Measurements from ENCODE around the gene ADA.
A peak's percentile ranks its signal among the peaks of the same experiment; 100 is the strongest.

Gene ADA

DNA sequence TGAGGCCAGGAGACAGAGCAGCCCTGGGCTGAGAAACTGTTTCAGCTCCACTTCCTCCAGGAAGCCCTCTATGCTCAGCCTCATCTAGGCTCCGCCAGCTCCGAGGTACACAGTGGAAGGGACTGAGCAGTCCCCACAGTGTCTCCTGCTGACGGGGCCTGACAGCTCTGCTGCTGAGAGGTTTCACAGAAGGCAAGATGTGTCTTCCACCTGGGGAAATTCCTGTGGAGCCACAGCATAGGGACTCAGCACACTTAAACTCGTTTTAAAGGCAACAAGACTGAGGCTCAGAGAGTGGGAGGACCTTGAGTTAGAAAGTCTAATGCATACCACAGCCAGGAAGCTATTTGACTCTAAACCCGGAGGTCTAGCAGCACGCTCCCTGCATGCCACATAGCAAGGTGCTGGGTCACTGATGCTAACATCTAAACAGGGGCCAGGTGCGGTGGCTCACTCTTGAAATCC is 6.8 kb downstream of the ADA start:
- no peak for DNase-seq (ENCODE audit: low spot score)

DNA sequence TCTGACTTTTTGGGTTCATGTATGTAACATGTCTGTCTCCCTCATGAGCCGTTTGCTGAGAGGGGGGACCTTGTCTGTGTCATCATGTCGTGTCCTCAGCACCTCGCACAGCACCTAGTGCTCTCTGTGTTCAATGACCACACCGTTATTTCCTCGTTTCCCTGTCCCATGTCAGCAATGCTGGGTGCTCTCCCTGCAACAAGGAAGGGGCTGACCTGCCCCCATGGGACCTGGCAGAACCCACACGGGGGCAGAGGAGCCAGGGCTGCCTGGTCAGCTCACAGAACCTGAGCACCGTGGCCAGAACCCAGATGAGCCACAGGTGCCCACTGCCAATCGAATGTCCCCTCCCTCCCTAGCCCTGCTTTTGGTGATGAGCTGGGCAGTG is 7.3 kb downstream of the ADA start:
- no peak for DNase-seq (ENCODE audit: low spot score)

DNA sequence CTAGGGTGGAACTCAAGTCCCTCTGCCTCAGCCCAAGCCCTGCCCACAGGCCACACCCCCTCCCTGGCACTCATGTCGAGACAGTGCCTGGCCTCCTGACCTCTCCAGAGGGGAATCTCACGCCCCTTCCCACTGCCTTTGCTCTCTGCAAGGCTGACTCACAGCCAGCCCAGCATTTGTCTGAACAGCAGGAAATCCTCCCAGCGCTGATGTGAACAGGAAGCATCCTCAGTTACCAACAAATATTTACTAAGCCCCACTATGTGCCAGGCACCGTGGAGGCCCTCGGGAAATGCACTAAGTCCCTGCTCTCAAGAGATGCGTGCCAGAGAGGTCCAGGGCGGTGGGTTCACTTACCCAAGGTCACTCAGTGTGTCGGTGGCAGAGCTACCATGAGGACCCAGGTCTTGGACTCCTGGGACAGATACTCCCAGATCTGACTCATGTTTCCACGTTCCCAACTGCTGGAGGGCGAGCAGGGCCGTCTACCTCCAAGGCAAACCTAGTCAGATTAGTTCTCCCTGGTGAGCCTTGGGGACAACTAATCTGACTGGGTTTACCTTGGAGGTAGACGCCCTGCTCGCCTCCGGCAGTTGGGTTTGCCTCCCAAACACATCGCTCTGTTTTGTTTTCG is 7.8 kb downstream of the ADA start:
- no peak for DNase-seq (ENCODE audit: low spot score)

DNA sequence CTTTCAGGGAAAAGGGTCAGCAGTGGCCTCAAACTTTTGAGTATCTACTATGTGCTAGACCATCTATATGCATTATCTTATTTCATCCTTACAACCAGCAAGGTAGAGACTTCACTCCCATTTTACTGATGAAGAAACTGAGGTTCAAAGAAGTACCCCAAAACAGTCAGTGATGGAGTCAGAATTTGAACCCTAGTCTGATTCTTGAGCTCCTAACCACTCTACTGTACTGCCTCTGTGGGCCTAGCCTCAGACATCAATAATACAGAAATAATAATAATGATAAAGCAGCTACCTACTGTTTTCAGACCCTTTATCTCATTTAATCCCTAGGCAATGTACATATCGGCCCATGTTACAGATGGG is 8.4 kb downstream of the ADA start:
- no peak for DNase-seq (ENCODE audit: low spot score)

DNA sequence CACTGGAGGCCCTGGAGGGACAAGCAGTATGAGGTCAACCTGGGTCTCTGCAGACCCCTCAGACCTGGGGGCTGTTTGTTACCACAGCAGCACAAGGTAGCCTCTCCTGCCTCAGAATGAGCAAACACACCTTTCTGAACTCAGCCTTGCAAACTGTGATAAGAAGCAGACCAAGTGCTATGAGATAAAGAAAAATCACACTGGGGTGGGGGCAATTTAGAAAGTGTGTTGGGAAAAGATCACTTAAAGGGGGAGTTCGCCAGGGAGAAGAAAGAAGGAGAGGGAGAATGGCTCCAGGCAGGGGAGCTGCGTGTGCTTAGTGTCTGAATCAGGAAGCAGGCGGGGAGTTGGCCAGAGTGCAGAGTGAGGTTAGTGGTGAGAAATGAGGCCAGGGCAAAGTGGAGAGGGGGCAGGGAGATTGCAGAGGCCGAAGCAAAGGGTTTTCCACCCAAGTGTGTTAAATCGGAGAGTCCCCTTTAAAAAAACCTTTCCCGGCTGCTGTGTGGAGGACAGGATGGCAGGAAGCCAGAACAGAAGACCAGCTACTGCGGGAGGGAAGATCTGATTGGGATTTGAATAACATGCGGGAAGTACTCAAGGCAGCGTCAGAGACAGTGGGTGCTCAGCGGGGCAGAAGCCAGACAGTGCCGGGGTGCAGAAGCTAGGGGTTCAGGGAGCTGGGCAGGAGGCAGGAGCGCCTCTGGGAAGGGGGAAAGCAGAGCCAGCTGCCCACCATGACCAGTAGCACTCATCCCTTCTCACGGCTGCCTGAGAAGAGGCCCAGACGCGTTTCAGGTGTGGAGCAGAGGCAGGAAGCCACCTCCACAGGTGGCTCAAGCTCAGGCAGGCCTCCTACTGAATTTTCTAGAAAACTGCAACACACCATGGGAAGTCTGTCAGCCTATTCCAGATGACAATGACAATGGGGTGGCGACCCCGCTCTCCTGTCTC is 9.0 kb downstream of the ADA start:
- peak; percentile 73 for DNase-seq (ENCODE audit: low spot score)

DNA sequence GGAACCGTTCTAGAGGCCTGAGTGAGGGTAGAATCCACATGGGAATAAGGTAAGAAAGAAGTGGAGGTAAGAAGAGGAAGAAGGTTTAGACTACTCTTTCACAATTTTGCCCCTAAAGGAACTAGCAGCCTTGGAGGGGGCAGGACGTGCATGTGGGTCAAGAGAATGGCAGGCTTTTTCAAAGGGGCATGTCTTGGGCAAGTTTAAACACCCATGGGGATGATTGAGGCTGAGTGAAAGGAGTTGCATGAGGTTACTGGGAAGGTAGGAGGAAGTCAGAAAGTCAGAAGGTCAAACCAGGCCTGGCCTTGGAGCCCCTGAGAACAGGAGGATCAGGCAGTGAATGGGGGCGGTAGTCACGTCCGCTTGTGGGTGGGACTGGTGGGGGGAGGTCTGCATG is 10.2 kb downstream of the ADA start:
- DNase-seq (ENCODE audit: low spot score) = no peak

DNA sequence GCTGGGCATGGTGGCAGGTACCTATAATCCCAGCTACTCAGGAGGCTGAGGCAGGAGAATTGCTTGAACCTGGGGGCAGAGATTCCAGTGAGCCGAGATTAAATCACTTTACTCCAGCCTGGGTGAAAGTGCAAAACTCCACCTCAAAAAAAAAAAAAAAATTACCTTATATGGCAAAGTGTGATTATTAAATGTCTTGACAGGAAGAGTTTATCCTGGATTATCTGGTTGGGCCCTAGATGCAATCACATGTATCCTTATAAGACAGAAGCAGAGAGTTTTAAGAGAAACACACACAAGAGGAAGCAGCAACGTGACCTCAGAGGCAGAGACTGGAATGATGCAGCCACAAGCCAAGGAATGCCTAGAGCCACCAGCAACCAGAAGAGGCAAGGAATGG is 11.0 kb downstream of the ADA start:
- no peak for DNase-seq (ENCODE audit: low spot score)

DNA sequence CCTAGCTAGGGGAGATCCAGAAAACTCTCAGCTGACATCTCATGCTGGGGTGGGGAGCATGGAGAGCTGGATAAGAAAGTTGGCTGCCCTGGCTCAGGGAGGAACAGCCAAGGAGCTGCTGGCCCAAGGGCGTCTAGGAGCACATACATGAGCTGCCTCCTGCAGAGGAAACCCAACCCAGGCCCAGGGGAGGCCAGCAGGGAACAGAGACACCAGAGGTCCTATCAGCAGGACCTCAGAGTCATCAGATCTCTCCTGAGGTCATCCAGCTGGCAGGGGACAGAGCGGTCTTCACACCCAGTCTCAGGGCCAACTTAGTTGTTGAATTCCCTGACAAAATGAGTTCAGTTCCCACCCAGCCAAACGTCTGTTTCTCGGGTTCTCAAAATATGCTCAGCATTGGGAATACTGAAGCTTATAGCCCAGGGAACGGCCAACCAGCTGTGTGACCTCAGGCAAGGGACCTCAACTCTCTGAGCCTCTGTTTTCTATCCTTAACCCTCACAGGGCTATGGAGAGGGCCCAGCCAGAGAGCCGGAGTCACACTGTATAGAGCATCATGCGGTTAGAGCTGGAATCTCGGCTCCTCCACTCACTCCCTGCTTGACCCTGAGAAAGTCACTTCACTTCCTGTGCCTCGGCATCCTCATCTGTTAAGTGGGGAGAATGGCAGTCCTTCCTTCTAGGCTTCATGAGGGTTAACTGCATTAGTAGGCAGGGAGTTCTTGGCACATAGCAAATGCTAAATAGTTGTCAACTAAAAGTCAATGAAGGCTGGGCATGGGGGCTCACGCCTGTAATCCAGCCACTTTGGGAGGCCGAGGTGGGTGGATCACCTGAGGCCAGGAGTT is 13.8 kb downstream of the ADA start:
- DNase-seq (ENCODE audit: low spot score) = no peak

DNA sequence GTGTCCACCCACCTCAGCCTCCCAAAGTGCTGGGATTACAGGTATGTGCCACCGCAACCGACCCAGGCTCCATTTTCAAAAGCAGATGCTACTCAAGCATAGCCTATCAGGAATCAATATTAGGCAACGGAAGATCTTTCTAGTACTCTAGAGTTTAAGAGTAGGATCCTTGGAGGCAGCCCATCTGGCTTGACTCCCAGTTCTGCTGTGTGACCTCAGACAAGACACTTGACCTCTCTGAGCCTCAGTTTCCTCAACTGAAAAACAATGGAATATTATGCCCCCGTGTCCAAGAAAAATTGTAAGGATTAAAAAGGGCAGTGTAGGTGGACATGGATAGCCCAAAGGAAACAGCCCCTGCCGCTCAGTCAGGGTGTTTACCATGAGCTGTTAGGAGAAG is 14.5 kb downstream of the ADA start:
- DNase-seq (ENCODE audit: low spot score) = no peak

DNA sequence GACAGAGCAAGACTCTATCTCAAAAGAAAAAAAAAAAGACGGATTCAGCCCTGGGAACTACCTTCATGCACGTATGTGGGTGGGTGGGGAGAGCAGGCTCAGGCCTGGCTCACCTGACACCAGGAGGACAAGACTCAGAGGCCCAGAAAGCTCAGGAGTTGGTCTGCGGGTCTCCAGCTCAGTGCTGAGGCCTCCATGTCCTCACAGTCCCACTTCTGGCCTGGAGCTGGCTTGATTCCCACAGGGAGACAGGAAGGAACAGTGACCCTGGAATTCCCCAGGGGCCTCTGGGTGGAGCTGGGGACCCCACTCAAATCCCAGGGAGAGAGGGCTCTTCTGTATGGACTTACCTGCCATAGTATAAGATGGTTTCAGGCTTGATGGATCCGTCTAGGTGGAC is 15.6 kb downstream of the ADA start:
- no peak for DNase-seq (ENCODE audit: low spot score)

DNA sequence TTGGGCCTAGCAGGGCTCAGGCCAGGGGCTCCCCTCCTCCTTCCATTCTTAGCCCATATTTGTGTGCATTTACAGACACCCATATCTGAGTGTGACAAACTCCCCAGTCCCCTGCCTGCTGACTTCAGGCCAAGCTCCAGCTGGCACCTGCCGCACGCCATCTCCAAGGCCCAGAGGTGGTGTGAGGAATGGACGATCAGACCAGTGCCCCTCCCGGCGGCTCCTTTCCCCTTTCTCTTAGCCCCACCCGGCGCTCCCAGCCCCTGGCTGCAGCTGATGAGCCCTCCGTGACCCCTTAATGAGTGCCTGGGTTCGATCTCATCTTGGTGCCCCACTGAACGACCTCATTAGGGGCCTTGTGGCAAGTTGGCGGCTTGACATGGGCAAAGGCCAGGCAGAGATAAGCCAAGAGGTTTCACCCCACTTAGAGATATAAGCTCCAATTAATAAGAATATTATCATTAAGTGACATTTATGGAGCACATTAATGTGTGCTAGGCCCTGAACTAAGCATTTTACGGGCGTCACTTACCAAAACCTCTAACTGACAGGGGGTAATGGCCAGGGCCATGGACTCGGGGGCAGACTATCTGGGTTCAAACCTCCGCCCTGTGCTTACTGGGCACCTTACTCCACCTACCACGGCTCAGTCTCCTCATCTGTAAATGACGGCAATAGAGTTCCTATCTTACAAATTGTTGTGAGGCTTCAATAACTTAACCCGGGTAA is 17.5 kb downstream of the ADA start:
- DNase-seq (ENCODE audit: low spot score) = no peak

DNA sequence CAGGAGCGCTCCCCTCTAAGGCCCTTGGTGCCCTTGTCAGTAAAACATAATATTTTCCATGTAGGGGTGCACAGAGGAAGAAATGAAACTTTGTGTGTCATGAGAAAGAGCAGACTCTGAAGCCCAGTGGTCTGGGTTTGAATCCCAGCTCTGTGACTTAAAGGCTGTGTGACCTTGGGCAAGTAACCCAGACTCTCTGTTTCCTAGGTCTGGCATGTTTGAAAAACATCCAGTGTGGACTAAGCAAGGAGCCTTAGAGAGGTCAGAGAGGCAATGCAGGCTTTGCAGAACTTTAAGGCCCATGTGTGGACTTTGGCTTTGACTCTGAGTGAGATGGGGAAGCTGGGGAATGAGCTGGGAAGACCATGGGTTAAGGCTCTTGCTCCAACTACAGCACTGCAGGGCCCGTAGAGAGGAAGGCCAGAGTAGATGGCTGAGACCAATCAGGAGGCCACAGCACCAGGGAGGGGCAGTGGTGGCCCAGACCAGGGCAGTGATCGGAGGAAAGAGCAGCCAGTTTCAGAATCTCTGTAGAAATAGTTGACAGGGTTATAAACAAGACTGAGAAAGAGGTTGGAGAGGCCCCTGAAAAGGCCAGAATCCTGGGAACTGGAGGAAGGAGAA is 18.2 kb downstream of the ADA start:
- DNase-seq (ENCODE audit: low spot score) = no peak

DNA sequence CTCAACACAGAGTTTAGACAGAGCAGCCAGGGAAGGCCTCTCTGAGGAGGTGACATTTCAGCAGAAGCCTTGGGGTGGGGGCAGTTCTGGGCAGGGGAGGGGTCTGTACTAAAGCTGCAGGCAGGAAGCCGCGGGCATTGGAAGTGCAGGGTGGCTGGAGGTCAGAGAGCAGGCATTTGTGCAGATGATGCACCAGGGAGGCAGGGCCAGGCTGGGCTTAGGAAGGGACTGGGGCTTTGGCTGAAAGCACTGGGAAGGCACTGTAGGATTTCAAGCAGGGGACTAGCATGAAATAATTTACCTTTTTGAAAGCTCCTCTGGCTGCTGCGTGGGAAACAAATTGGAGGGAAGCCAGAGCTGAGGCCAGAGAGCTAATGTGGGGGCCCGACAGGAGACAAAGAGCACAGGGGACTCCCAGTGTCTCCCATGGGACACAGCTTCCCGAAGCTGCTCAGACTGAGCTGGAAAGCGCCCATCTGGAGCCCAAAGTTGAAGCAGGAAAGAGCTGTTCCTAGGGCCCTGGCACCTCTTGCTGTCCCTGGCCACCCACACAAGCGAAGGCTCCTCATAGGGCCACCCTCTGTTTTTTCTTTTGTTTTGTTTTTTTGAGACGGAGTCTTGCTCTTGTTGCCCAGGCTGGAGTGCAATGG is 19.3 kb downstream of the ADA start:
- DNase-seq (ENCODE audit: low spot score) = no peak

DNA sequence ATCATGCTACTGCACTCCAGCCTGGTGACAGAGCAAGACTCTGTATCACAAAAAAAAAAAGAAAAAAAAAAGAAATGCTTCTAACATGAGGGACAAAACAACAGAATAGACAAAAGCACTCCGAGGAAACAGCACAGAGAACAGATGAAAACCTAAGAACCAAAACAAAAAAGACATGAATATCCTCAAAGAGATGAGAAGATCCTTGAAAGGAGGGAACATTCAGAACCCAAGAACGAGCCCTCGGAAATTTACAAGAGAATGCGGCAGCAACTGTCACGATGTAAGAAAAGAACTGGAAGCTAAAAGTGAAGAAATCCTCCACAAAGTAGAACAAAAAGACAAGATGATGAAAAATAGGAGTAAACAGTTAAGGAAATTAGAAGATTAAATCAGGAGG is 21.2 kb downstream of the ADA start:
- no peak for DNase-seq (ENCODE audit: low spot score)

DNA sequence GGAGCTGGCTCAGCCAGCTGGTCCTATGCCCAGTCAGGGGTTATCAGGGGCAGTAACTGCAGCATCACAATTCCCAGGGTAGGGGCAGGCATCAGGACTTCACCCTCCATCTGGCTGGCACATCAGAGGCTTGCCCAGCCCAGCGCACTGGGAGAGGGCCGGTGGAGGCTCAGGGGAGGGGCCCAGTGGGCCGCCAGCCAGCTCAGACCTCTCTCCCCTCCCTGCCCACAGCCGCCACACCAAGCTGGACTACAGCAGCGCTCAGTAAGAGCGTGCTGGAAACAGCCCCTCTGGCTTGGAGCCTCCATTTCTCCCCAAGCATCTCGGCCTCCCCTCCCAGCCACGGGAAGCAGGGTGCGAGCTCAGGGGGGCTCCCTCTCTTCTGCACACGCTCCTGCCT is 22.0 kb downstream of the ADA start:
- DNase-seq (ENCODE audit: low spot score) = no peak

DNA sequence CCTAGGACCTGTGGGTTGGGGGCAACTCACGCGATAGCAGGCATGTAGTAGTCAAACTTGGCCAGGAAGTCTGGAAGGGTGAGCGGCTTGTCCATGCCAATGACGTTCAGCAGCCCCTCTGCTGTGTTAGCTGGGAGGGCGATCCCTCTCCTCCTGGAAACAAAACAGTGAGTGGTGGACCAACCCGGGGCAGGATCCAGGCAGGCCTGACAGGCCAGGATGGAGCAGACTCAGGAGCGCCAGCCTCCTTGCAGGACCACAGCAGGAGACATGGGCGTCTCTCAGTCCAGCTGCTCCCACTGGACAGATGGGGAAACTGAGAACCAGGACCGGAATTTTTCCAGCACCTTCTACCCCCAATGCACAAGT is 22.5 kb downstream of the ADA start:
- no peak for DNase-seq (ENCODE audit: low spot score)

DNA sequence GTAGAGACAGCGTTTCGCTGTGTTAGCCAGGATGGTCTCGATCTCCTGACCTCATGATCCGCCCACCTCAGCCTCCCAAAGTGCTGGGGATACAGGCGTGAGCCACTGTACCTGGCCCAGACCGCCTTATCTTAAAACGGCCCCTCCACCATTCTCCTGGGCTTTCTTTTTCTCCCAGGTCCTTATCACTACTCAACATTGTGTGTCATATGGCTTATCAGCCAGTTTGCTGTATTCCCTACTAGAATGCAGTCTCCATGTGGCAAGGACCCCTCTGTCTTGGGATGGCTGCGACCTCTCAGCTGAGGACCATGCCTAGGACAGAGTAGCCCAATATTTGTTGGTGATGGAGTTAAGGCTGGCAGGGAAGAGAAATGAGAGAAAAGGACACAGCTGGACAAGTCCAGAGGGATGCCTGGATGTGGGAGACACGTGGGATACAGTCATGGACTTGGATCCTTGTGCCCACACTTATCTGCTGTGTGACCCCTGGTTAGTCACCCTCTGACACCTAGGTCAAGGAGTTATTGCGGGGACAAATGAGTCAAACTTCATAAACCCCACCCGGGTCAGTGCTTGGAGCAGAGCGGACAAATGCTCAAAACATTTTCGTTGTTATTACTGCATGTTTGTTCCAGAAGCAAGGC is 24.0 kb downstream of the ADA start:
- DNase-seq (ENCODE audit: low spot score) = no peak

DNA sequence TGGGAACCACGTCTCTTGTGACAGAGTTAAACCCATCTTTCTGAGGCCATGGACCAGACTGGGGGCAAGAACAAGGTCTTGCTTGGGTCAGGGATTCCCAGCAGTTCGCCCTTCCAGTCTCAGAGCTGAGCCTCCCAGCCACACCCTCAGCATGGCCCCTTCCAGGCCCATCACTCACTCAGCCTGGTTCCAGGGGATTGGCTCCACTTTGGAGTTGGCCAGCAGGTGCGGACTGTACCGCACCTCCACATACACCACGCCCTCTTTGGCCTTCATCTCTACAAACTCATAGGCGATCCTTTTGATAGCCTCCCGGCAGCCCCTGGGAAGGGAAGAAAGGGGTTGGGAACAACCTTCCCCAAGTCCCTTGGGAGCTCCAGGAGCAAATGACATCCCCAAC is 25.2 kb downstream of the ADA start:
- DNase-seq (ENCODE audit: low spot score) = no peak

DNA sequence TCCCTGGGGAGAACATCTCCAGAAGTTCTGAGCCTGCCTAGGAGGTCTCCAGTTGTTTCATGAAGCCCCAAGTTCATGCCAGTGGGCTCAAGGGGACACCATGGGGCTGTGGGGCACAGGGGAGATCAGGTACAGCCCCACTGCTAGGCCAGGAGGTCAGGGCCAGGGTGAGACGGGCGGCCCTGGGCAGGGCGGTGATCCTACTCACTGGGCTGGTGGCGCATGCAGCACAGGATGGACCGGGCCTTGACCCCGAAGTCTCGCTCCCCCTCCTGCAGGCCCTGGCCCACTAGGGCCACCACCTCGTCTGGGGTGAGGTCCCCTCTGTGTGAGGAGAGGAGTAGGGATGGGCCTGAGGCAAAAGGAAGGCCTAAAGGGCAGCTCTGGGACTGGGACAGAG is 26.1 kb downstream of the ADA start:
- no peak for DNase-seq (ENCODE audit: low spot score)

DNA sequence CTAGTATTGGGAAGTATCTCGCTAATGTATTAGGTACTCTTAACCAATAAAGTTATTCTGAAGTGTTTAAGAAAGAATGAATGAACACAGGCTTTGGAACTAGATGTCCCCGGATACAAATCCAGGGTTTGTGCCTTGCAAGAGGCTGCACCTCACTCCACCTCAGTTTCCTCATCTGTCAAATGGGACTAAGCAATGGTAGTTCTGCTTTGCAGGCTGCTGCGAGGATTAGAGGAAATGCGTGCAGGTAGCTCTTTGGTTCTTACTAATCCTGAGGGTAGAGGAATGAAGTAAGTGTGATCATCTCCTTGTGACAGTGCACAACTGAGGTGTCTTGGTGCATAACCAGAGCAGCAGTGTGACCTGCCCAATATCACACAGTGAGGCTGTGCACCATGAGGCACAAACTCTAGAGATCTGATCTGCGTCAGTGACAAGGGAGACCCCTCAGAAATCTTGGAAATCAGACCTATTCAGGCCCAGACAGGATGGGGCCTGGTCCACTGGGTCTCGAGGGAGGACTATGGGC is 26.7 kb downstream of the ADA start:
- DNase-seq (ENCODE audit: low spot score) = no peak

Measured in left forelimb (tissue), 1 donor.